GM04504 (cell line): Measurements from ENCODE around the gene VPS13D.

Experiments used
- DNase-seq: peaks from one replicate; pipeline ENCODE4 v3.0.0-alpha.2; 2012; ENCODE audit warnings: low read depth

VPS13D gene

GRCh38 chr1:12553963-12554362 lies 324.1 kb downstream of the VPS13D start:
- DNase-seq: no peak

- DNase-seq: no peak
Observed at GRCh38 chr1:12554521-12555305, 324.9 kb downstream of the VPS13D start.

- DNase-seq: no peak
Observed at GRCh38 chr1:12555411-12556367, 325.9 kb downstream of the VPS13D start.

GRCh38 chr1:12556368-12556930 lies 326.6 kb downstream of the VPS13D start:
- peak; percentile 88 for DNase-seq

DNA sequence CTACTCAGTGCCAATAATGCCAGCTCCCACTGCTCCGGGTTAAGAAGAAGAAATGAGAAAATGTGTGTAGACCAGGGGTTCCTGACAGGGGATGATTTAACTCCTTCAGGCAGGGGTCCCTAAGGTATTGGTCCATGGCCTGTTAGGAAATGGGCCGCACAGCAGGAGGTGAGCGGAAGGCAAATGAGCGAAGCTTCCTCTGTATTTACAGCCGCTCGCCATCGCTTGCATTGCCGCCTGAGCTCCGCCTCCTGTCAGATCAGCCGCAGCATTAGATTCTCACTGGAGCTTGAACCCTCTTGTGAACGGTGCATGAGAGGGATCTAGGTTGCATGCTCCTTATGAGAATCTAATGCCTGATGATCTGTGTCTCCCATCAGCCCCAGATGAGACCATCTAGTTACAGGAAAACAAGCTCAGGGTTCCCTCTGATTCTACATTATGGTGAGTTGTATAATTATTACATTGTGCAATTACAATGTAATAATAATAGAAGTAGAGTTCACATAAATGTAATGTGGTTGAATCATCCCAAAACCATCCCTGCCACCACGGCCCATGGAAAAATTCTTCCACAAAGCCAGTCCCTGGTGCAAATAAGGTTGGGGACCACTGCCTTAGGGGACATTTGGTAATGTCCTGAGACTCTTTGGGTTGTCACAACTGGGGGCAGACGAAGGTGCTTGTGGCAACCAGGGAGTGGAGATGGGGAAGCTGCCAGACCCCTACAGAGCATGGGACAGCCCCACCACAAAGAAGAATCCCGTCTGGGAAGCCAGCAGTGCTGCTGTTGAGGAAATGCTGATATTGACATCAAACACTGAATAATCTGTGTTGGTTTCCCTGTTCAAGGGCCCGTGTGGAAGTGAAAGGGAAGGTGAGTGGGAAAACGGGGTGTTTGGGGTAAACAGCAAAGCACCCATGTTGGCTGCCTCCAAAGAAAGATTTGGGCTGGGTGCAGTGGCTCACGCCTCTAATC lies 327.4 kb downstream of the VPS13D start:
- no peak for DNase-seq

DNA sequence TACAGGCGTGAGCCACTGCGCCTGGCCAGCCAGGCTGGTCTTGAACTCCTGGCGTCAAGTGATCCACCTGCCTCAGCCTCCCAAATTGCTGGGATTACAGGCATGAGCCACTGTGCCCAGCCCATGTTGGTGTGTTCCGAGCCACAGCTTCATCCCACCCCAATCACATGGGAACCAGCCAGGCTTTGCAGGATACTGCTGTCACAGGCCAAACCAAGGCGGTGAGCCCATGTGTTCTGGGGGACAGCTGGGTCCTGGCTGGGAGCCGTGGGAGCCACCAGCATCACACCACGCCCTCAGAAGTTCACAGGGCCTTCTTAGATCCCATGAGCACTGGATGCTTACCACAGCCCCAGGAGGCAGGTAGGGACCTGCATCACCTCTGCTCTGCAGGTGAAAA lies 331.3 kb downstream of the VPS13D start:
- DNase-seq: no peak
